Kidney tubule cell (primary cell): ENCODE results near the gene S100A7A.
"Not testable (repeated sequence)": the region's sequence is repeated elsewhere in the genome, so short reads cannot be mapped to it uniquely, and the experiment has no call there.

Source experiments
- DNase-seq: peaks from one replicate; pipeline ENCODE4 v3.0.0-alpha.2; 2018; ENCODE audit warnings: low spot score

The S100A7A gene

DNA sequence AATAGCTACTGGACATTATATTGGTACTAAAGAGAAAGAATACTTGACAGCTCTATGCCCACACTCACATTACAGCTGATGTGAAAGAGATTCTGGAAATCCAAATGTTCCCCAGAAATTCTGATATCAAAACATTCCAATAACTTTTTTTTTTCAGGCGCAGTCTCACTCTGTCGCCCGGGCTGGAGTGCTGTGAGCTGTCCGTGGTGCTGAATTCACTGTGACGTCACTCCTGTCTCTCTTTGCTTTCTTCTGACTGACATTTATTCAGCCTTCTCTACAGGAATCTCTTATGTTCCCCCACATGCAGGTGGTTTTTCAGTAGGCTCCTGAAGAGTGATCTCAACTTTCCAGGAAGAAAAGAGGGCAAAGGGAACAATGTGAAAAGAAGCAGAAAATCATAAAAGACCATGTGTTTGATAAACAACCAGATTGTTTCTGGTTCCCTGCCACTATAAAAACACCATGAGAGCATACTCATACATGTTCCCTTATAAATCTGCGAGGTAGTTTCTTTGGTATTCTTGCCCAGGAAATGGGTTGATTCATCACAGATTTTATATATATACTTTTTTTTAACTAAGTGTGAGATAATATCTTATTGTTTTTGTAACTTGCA lies 6.2 kb downstream of the S100A7A start:
- peak; percentile 56 for DNase-seq

DNA sequence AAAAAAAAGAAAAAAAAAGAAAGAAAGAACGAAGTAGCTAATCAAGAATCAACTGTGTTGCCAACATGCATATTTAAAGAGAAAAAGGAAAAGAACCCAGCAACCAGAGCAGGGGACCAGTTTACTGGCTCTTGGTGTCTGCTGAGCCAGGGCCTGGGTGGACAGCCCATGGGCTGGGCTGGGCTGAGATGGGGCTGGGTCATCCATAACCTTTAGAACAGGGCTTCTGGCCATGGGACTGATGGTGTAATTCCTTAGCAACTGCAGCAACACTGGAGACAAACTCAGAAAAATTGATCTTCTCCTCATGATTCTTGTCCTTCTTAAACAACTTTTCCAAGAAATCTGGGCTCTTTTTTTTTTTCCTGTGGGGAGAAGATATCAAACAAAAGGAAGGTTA lies 10.5 kb downstream of the S100A7A start:
- no peak for DNase-seq

DNA sequence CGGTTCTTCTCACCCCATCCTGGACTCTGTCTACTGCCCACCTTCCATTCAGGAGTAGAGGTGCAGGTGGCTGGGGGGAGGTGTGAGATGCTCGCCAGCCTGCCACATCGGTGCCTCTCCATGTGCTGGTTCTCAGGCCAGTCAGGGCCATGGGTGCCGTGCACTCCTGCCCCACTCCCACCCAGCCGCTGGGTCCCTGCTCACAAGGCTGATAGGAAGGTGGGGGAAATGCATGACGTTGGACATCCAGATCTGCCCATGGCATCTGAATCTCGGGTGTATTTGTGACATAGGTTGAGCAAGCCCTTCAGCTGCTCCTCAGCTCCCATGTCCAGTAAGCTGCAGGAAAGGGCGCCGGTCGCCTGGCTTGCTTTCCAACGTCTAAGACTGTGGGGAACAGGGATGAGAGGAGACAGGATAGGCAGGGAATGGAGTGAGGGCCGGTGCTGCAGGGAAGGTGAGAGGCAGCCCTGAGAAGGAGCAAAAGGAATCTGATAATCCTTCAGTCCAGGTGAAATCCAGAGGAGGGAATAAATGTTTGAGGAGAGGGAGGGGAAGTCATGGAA lies 11.8 kb downstream of the S100A7A start:
- DNase-seq, result no peak

DNA sequence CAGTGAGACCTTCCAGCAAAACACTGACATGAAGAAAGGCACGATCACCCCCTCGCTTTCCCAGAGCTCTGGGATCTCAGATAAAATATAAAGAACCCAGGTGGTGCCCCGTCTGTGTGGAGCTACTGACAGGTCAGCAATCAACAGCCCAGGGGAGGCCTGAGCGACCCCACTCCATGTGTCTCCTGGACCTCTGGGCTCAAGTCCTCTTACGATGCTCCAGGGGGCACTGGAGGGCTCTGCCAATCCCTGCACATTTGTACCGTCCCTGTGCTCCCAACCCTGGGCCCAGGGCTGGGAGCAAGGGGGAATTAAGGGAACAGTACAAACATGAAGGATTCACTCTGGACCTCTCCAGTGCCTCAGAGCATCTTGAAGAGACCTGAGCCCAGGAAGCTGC lies 12.5 kb downstream of the S100A7A start:
- DNase-seq, result no peak

DNA sequence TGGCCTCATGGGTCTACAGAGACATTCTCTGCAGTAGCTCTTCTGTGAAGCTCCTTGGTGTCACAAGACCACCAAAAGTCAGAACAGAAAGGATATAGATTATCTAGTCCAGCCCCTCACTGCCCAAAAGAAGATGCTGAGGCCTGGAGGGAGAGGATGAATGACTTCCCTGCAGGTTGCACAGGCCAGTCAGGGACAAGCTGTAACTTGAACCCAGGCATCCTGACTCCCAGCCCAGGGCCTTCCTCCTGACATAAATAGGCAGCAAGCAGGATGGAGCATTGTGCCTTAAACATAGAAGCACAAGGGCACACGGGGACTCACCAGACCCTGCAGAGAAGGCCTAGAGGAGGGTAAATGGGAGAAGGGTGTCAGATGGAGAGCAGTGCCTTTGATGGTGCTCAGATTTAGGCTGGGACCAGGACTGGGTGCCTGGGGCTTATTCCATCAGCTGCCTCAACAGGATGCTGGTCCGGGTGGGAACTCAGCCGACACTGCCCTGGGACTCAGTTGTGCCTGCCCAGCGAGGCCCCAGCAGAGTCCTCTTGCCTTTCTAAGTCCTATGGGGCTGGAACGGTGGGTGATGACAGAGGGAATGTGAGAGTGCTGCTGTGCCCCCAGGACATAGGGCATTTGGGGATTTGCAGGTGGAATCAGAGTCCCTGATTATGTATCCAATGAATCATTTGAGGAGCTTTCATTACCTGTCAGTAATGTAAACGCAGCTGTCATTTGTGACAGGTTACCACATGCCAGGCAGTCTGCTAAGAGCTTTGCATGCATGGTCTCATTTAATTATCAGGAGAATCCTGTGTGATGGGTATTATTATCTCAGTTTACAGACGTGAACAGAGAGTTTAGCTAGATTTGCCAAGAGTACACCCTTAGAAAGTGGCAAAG lies 13.2 kb downstream of the S100A7A start:
- DNase-seq, result no peak

DNA sequence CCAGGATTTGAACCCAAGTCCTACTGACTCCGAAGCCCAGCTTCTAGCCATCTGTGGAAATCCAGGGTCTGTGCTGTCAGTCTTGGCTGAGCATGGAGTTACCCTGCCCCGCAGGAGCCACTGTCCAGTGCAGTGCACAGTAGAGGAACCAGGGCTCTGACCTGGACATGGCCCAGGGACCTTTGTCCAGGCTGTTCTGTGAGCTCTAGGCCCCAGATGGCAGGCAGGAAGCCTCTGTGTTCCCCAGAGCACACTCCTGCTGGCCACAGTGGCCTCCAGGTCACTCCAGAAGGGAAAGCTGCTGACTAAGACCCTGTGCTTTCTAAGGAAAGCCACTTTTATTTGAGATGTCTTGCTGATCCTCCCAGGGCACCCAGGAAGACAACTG lies 13.8 kb downstream of the S100A7A start:
- DNase-seq, result no peak

DNA sequence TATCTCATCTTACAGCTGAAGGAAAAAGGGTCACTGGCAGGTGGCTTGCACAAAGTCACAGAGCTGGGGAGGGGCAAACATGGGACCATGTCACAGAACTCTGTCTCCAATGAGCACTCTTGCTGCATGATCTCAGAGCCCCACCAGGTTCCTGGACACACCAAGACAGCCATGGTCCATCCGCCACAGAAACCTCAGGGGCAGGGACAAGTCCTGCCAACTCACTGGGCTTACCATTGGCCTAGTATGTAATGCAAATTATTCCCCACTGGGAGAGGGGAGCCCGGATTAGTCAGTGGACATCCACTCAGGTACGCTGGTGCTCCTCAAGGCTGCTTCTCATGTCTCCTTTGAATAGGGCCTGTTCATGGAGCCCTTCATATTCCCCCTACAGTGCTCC lies 14.2 kb downstream of the S100A7A start:
- DNase-seq, result no peak

DNA sequence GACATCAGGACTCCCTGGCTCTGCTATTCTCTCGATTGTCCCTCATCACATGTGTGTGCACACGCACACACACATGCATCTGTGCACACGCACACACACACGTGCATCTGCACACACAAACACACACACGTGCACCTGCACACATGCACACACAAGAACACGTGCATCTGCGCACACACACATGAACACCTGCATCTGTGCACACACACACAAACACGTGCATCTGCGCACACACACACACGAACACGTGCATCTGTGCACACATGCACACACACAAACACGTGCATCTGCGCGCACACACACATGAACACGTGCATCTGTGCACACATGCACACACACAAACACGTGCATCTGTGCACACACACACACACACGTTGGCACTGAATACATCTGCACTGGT lies 14.7 kb downstream of the S100A7A start:
- DNase-seq, result no peak

DNA sequence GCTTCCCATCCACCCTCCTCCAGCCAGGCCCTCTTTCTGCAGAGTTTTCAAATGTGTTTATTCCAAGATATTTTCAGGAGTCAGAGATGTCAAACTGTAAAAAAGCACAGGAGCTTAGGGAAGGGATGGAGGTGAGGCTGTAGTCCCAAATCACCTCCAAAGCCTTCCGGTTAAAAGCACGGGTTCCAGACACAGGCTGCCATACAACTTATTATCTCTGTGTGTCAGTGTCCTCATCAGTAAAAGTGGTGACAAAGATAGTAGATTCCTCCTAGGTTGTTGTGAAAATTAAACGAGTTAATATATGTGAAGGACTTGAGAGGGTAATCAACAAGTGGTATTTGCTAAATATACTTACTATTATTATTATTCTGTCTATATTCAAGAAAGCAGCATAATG lies 15.1 kb downstream of the S100A7A start:
- DNase-seq, result no peak

DNA sequence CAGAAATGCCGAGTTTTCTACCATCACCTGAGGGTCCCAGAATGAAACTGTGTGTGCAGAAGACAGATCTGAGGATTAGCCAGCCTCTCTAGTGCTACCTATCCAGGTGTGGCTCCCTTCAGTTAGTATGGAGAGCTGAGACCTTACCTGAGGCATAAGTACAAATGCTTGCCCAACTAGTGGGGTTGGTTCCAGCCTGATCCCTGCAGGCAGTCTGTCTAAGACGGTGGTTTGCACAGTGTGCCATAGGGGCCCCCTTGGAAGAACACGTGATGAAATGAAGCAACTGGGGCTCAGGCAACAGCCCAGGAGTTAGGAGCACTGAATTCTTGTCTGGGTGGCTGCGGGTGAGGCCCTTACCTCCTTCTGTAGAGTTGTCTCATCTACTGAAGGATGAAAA lies 15.6 kb downstream of the S100A7A start:
- no peak for DNase-seq

DNA sequence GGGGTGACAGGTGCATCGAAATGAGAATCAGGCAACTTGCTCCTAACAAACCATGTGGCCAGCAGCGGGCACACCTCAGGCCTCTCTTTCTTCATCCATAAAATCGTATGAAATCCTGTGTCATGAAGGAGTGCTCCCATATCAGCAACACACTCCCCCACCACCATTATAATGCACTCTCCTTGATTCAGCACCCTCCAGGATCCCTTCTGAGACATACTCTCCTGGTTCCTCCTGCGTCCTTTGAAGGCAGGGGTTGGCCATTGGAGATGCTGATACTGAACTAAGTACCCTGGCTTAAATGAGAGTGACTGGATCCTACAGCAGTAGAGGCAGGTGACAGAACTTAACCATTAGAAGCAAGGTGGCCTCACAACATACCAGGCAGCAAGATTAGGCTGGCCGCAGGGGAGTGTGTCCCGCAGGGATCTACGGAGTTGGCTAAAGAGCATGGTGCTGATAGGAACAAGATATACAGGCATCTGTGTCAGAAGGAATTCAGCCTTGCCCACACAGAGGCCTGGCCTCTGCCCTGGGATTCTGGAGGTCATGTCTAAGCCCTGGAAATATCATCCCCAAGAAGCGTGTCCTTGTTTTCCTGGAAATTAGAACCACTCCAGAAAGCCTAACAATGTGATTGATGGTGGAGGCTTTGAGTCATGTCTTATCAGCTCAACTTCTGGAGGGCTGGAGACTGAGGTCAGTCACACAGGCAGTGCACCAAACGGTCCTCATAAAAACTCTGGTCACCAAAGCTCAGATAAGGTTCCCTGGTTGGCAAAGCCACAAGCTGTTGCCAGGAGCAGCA lies 16.8 kb downstream of the S100A7A start:
- DNase-seq, result no peak

DNA sequence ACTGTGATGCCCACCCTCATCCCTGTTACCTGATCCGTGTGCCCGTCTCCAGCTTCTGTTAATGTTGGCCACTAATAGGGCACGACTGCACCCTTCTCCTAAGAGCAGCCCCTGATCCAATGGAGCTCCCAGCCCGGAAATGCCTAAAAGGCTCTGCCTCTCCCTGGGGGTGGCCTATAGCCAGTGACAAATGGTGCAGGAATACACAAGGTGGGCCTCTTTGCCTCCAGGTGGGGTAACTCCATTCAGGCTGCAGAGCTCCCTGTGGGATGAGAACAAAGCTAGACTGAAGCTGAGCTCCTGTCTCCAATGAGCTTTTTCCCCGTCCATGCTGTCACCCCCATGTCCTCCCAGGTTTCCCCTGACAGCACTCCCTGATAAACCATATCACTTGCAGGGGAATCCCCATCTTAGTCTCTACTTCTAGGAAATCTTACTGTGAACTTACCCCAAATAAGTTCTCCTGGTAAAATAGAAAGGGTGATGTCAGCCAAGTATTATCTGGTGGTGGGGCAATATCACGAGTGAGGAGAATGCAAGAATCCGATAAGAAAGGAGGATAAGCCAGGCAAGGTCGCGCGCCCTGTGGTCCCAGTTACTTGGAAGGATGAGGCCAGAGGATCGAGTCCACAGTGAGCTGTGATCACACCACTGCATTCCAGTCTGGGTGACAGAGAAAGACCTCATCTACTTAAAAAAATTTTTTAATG lies 18.6 kb downstream of the S100A7A start:
- no peak for DNase-seq

DNA sequence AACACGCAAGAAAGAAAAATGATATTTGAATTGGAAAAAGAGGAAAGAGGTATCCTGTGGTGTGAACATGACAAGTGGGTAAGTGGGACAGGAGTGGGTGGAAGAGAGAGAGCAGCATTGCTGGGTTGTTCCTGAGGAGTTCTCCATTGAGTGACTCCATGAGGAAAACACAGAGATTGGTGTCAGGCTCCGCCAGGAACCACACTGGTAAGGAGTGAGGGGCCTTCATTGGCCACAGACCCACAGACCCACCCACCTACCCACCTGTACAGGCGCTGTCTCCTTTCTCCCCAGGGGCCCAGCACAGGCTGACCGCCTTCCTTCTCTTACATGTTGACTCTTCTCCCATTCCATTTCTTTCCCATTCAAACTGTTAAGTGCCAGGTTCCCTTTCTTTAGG lies 20.9 kb downstream of the S100A7A start:
- DNase-seq, result no peak

DNA sequence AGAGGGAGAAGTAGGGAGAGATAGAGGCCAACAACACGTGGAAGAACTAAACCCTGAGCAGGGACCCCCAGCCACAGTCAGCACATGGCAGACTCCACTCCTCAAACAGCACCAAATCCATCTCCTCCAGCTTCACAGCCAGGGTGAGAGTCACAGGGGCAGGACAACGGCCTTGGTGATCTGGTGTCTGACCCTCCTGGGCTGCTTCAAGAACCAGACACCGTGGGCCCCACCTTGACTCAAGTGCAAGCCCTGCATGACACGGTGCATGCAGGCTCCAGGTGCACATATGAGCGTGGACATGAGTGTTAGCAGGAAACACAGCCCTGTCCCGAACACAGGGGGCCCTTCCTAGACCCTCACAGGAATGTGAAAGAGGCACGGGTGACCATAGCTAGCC lies 22.3 kb downstream of the S100A7A start:
- no peak for DNase-seq

DNA sequence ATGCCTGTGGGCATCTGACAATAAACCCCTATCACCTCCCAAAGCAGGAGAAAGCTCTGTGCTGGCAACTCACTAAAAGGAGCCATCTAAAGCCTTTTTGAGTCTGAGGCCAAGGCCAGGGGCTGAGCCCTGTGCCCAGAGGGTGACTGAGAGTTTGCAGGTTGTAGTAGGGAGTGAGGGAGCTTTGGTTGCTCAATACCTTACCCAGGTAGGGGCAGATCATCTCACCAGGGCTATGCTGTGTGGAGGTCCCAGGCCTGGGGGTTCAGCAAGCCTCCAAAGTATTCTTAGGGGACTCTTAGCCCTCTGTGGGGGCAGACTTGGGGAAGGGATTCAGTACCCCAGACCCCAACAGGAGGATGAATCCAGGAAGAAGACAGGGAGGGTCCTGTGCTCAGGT lies 23.0 kb downstream of the S100A7A start:
- DNase-seq, result no peak

DNA sequence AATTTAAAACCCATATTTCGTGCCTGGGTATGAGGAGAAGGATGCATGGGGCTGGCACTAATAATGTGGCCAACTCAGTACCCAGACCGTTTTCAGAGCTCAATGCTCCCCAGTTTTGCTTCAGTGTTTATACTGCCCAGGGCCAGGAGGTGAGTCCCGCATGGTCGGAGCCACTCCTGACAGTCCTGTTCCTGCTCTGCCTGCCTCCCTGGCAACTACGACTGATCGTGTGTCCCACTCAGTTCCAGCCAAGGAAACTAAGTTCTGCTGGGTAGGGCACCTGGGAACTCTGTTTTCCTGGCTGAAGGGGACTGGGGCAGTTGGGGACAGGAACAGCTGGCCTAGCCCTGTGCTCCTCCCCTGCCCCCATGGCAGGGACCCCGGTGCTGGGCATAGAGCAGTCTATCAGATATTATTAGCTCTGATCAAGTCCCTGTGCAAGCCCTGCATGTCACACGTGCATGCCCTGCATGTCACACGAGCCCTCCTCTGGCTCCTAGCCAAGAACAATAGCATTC lies 25.0 kb downstream of the S100A7A start:
- no peak for DNase-seq

DNA sequence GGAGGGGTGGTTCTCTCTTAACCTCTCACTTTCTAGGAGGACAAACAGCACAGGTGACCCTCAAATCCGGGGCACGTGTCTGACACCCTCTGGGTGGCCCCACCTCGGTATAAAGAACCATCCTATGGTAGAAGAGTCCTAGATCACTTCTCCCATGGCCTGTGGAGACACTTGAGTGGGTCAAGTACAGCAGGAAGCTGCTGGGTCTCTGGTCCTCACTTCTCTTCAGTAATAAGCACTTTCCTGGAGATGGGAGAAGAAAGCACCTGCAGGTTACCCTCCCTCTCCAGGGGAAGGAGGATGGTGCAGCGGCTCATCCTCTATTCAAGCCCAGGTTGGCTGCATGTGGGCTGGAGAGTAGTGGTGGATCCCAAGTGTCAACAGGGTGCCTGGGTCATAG lies 27.2 kb downstream of the S100A7A start:
- no peak for DNase-seq

DNA sequence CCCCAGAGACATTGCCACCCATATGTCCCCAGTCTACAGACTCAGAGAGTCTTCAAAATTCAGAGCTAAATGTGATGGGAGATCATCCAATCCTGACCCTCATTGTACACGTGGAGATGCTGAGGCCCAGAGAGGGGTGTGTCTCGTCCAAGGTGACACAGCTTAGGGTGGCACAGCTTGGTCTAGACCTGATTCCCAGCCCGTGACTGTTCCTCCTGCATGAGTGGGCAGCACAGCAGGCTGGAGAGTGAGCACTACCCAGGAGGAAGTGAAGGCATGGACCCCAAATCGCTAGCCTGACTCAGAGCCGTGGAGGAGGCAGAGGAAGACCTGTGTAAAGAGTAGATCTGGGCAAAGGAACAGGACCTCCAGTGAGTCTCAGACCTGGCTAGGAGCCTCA lies 27.8 kb downstream of the S100A7A start:
- DNase-seq, result no peak

DNA sequence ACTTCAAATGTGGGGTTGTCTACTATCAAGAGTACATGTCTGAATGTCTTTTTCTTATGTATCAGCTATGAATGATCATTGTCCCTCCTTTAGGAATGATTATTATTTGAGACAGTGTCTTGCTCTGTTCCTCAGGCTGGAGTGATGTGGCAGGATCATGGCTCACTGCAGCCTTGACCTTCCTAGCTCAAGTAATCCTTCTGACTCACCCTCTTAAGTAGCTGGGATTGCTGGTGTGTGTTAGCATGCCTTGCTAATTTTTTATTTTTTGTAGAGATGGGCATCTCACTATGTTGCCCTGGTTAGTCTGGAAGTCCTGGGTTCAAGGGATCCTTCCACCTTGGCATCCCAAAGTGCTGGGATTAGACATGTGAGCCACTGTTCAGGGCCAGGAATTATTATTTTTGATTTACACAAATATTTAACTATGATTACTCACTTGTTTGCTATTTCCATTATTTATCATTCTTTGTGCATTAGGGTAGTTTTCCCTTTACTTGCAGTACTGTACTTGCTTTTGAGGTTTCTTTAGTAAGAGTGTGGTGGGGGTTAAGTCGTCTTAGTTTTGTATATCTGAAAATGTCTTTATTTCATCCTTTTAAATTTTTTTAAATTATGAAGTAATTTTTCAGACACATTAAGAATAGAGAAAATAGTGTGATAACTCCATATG lies 31.3 kb downstream of the S100A7A start:
- DNase-seq, result peak; percentile 62

DNA sequence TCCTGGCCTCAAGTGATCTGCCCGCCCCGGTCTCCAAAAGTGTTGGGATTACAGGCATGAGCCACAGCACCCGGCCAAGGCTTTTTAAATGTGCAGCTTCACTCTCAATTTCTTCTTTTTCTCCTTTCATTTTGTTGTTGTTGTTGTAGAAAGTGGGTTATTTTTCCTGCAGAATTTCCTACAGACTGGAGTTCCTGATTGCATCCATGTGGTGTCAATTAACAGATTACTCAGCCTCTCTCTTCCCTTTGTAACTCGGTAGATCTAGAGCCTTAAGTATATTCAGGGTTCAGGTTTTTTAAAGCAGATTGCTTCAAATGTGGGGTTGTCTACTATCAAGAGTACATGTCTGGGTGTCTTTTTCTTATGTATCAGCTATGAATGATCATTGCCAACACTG lies 32.5 kb downstream of the S100A7A start:
- DNase-seq, result not testable (repeated sequence)

DNA sequence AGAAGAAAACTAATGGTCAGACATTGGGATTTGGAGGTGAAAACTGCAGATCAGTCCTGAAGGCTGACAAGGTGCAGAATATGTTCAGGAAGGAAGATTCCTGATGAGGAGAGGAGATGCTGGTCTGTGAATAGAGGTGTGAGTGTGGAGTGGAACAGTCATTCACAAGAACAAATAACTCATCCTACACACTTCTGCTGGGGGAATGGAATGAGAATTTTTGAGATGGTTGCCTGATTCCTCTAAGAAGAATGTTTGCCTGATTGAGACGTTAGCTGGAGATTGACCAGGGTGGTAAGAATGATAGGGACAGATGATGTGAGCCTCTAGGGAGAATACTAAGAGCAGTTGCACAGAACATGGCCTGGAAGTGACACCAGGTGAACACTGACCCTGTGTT lies 40.1 kb downstream of the S100A7A start:
- DNase-seq, result no peak
